ENCODE measurements around the gene SLC8A3. TPM values are rescaled to one million over a fixed set of nuclear protein-coding genes. Genes with fewer than 3 reads are reported as not detected.

The SLC8A3 gene
- total RNA-seq, 2 experiments from 2014 or later: not detected

DNA sequence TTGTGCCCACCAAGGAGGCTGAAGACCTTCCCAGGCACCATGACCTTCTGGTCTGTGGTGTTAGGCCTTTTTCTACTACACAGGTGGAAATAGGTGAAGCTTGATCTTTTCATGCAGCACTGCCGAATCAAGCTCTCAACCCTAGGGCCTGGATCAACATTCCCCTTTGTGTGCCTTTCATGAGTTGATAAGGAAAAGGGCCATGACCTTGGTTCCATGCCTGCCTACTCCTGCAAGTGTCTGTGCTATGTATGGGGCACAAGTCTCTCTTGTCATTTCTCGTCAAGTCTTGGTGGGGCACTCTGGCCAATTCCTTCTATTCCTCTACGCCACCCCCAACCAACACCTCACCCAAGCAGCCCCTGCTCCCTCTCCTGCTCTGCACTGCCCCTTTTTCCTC lies 154.5 kb downstream of the SLC8A3 start:
- no peak overlapping the region for H2AFZ ChIP-seq (ENCODE audit: low read length)
- no peak overlapping the region for H3K27ac ChIP-seq (ENCODE audit: low read depth, low read length, poor library complexity, severe bottlenecking)
- no peaks in the 10 kb centered on the region for H4K20me1 ChIP-seq (ENCODE audit: insufficient read depth, low read length)
- H3K4me1 ChIP-seq (ENCODE audit: insufficient read depth, low read length, poor library complexity, severe bottlenecking): no peaks in the 10 kb centered on the region
- CTCF ChIA-PET (ENCODE audit: unreplicated experiment): no interaction called here
- no peak overlapping the region for H3K4me2 ChIP-seq (ENCODE audit: low read length)
- TF ChIP-seq, protein P1, sequence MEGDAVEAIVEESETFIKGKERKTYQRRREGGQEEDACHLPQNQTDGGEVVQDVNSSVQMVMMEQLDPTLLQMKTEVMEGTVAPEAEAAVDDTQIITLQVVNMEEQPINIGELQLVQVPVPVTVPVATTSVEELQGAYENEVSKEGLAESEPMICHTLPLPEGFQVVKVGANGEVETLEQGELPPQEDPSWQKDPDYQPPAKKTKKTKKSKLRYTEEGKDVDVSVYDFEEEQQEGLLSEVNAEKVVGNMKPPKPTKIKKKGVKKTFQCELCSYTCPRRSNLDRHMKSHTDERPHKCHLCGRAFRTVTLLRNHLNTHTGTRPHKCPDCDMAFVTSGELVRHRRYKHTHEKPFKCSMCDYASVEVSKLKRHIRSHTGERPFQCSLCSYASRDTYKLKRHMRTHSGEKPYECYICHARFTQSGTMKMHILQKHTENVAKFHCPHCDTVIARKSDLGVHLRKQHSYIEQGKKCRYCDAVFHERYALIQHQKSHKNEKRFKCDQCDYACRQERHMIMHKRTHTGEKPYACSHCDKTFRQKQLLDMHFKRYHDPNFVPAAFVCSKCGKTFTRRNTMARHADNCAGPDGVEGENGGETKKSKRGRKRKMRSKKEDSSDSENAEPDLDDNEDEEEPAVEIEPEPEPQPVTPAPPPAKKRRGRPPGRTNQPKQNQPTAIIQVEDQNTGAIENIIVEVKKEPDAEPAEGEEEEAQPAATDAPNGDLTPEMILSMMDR (conservative IDR thresholded peaks at IDR 0.05; ENCODE audit: low read length): no peak
- no peak for TF ChIP-seq EZH2phosphoT487 (IDR thresholded peaks at IDR 0.05; ENCODE audit: borderline replicate concordance, low read depth, low read length)
- H3K36me3 ChIP-seq (ENCODE audit: insufficient read depth, low read length): no peaks in the 10 kb centered on the region
- POLR2A ChIA-PET: no interaction called here
- DNase-seq (ENCODE audit: low spot score): no peak
- H3K79me2 ChIP-seq (ENCODE audit: insufficient read depth, low read depth, low read length): no peaks in the 10 kb centered on the region
- H3K4me3 ChIP-seq (ENCODE audit: low read depth, low read length, poor library complexity, severe bottlenecking): no peak overlapping the region
- no TSS peak for BruUV-seq (replicated peaks)
- intact Hi-C loops (cut with micrococcal nuclease; ENCODE audit: unreplicated experiment): no loop called here
- no peaks in the 10 kb centered on the region for H3K9me3 ChIP-seq (ENCODE audit: low read length)
- H3K9me2 ChIP-seq (ENCODE audit: insufficient read depth, low read length): no peaks in the 10 kb centered on the region

DNA sequence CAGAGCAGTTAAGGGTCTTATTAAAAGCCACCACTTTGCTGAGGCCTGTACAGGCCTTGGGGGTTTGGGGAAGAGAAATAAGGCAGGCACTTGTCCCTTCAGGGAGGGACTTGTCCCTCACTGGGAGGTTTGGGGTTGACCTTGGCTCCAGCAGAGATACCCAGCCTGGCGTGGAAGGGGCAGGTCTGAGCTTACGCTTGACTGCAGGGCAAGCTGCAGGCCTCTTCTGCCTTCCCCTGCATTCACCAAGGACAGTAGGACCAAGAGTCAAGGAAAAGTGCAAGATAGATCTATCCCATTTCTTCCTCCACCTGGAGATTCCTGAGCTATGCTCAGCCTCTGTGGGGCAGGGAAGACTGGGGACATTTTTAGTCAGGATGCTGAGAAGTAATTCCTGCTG lies 155.2 kb downstream of the SLC8A3 start:
- no peak overlapping the region for H3K4me3 ChIP-seq (ENCODE audit: low read depth, low read length, poor library complexity, severe bottlenecking)
- H3K4me2 ChIP-seq (ENCODE audit: low read length): no peak overlapping the region
- CTCF ChIA-PET (ENCODE audit: unreplicated experiment): no interaction called here
- no peaks in the 10 kb centered on the region for H3K4me1 ChIP-seq (ENCODE audit: insufficient read depth, low read length, poor library complexity, severe bottlenecking)
- no peaks in the 10 kb centered on the region for H3K36me3 ChIP-seq (ENCODE audit: insufficient read depth, low read length)
- no peaks in the 10 kb centered on the region for H3K9me2 ChIP-seq (ENCODE audit: insufficient read depth, low read length)
- no peak overlapping the region for H3K27ac ChIP-seq (ENCODE audit: low read depth, low read length, poor library complexity, severe bottlenecking)
- H2AFZ ChIP-seq (ENCODE audit: low read length): no peak overlapping the region
- TF ChIP-seq, protein P1 (conservative IDR thresholded peaks at IDR 0.05; ENCODE audit: low read length): no peak
- no peak for TF ChIP-seq EZH2phosphoT487 (IDR thresholded peaks at IDR 0.05; ENCODE audit: borderline replicate concordance, low read depth, low read length)
- POLR2A ChIA-PET: no interaction called here
- H3K9me3 ChIP-seq (ENCODE audit: low read length): no peaks in the 10 kb centered on the region
- intact Hi-C loops (cut with micrococcal nuclease; ENCODE audit: unreplicated experiment): no loop called here
- H4K20me1 ChIP-seq (ENCODE audit: insufficient read depth, low read length): no peaks in the 10 kb centered on the region
- DNase-seq (ENCODE audit: low spot score): no peak
- BruUV-seq (replicated peaks): no TSS peak
- H3K79me2 ChIP-seq (ENCODE audit: insufficient read depth, low read depth, low read length): no peaks in the 10 kb centered on the region

DNA sequence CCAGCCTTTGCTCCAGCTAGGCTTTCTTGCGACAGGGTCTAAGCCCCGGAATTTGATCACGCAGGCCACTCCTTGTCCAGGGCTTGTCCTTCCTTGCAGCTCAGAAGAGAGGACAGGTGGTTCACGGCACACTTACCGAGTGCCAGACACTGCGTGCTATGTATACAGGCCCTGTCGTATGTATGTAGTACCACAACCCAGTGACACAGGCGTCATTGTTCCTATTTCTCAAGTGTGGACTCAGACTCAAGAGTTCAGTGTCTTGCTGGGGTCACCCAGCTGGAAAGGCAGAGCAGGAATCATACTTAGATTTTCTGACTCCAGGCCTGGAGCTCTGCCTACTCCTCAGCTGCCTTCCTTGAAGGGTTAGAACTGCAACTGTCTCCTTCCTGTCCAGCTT lies 155.6 kb downstream of the SLC8A3 start:
- intact Hi-C loops (cut with micrococcal nuclease; ENCODE audit: unreplicated experiment): no loop called here
- H4K20me1 ChIP-seq (ENCODE audit: insufficient read depth, low read length): no peaks in the 10 kb centered on the region

More for the DNA sequence above, 155.6 kb downstream of the SLC8A3 start:
- Histone ChIP-seq H3K4me1 (ENCODE audit: insufficient read depth, low read length, poor library complexity, severe bottlenecking) (no peaks in the 10 kb centered on the region), H3K9me2 (ENCODE audit: insufficient read depth, low read length) (no peaks in the 10 kb centered on the region), H3K4me3 (ENCODE audit: low read depth, low read length, poor library complexity, severe bottlenecking) (no peak overlapping the region), H3K9me3 (ENCODE audit: low read length) (no peaks in the 10 kb centered on the region), H2AFZ (ENCODE audit: low read length) (no peak overlapping the region), H3K27ac (ENCODE audit: low read depth, low read length, poor library complexity, severe bottlenecking) (no peak overlapping the region), H3K36me3 (ENCODE audit: insufficient read depth, low read length) (no peaks in the 10 kb centered on the region), H3K79me2 (ENCODE audit: insufficient read depth, low read depth, low read length) (no peaks in the 10 kb centered on the region), H3K4me2 (ENCODE audit: low read length) (no peak overlapping the region)
- no peak for DNase-seq (ENCODE audit: low spot score)
- ChIA-PET POLR2A (no interaction called here), CTCF (ENCODE audit: unreplicated experiment) (interaction anchor here (0.6 kb wide), 1 partner anchor 583 kb away, joined by 3 read pairs; no protein-coding TSS in a partner anchor)
- no TSS peak for BruUV-seq (replicated peaks)
- TF ChIP-seq EZH2phosphoT487 (IDR thresholded peaks at IDR 0.05; ENCODE audit: borderline replicate concordance, low read depth, low read length): no peak
- TF ChIP-seq, protein P1 (conservative IDR thresholded peaks at IDR 0.05; ENCODE audit: low read length): no peak
